K562 (cell line): ENCODE results near the gene PRKAR1B. TPM values are rescaled to one million over a fixed set of nuclear protein-coding genes. Genes with fewer than 3 reads are reported as not detected.

ENCODE experiments used
- ATAC-seq: fragments of 200-7000 bp; cut with Tn5 transposase; 3 replicates; pipeline ENCODE4 v1.9.1; 2020; ENCODE audit warnings: moderate library complexity
- BruUV-seq: library from RNA; stranded (reverse); fragments of 400-500 nt; replicated peaks from 2 replicates; lab custom pipeline; 2021; lab: Mats Ljungman, UMichigan
- CTCF ChIA-PET: fragments of 300-600 bp; formaldehyde crosslinking; extraction: SDS; loops from one replicate; lab custom pipeline; 2021; ENCODE audit warnings: low intra/inter-chr PET ratio; lab: Yijun Ruan, JAX
- POLR2A ChIA-PET: fragments of 300-600, 350-650 bp; sonication (Branson Sonifier 250); formaldehyde crosslinking; extraction: SDS; loops from one replicate; lab custom pipeline; 2021; ENCODE audit warnings: antibody characterized with exemption, inconsistent platforms; lab: Yijun Ruan, JAX
- DNase-seq, 4 experiments: peaks; one replicate each; pipeline versions ENCODE4 v3.0.0 to v3.0.0-alpha.2; 2011 to 2018; ENCODE audit warnings: low spot score in 3 of 4, mixed read lengths in 3 of 4; ENCODE audit errors: extremely low read depth in 1 of 4
- FAIRE-seq: peaks from 2 replicates; lab custom pipeline; 2011; peaks lifted over from hg19 to GRCh38; lab: Jason Lieb, UNC
- H2AFZ ChIP-seq: 2 replicates; pipeline ENCODE4 v1.6.0; 2011; ENCODE audit warnings: low read depth, low read length, control low read depth, inconsistent platforms
- H3K27ac ChIP-seq: fragments of 200-600 bp; 3 replicates; pipeline ENCODE4 v1.8.0; 2011; ENCODE audit warnings: low read depth, mild to moderate bottlenecking, control low read depth, inconsistent platforms, low read length, moderate library complexity, mixed read lengths; ENCODE audit errors: extremely low read depth
- H3K27me3 ChIP-seq, 2 experiments: fragments of 300-600 bp in 1 of 2; 2 replicates in 1 of 2; 3 replicates in 1 of 2; pipeline versions ENCODE4 v1.6.0 to v1.8.0; 2011; ENCODE audit warnings: inconsistent platforms in 2 of 2, low read length in 2 of 2, mild to moderate bottlenecking in 1 of 2, mixed read lengths in 1 of 2, moderate library complexity in 1 of 2; ENCODE audit not compliant: control insufficient read depth in 2 of 2, insufficient read depth in 2 of 2
- H3K36me3 ChIP-seq: fragments of 300-600 bp; 3 replicates; pipeline ENCODE4 v1.8.0; 2011; ENCODE audit warnings: mild to moderate bottlenecking, low read length, inconsistent platforms; ENCODE audit not compliant: control insufficient read depth, insufficient read depth
- H3K4me1 ChIP-seq, 2 experiments: fragments of 200-600 bp in 1 of 2; replicated peaks in 1 of 2; 2 replicates in 1 of 2; 3 replicates in 1 of 2; pipeline versions ENCODE4 v1.5.1 to v1.8.0; 2011; ENCODE audit warnings: inconsistent platforms in 2 of 2, low read length in 2 of 2, mild to moderate bottlenecking in 1 of 2, mixed read lengths in 1 of 2, moderate library complexity in 1 of 2; ENCODE audit not compliant: control insufficient read depth in 2 of 2, insufficient read depth in 2 of 2
- H3K4me2 ChIP-seq: 2 replicates; pipeline ENCODE4 v1.6.1; 2011; ENCODE audit warnings: low read length, control low read depth, inconsistent platforms, mixed read lengths; ENCODE audit not compliant: insufficient read depth
- H3K4me3 ChIP-seq: fragments of 200-600 bp; sonication (generic), shearing (Covaris generic); 2 replicates; pipeline ENCODE4 v1.5.1; 2016; ENCODE audit warnings: control low read depth, inconsistent platforms
- H3K79me2 ChIP-seq: fragments of 200-600 bp; 3 replicates; pipeline ENCODE4 v1.8.0; 2011; ENCODE audit warnings: low read length, inconsistent platforms; ENCODE audit not compliant: control insufficient read depth, insufficient read depth
- H3K9ac ChIP-seq, 2 experiments: 2 replicates each; pipeline versions ENCODE4 v1.6.0 to v1.6.1; 2011; ENCODE audit warnings: low read depth in 2 of 2, low read length in 2 of 2, control low read depth in 1 of 2, inconsistent platforms in 1 of 2, mild to moderate bottlenecking in 1 of 2, mixed read lengths in 1 of 2; ENCODE audit not compliant: insufficient read depth in 1 of 2
- H3K9me1 ChIP-seq: one replicate; pipeline ENCODE4 v1.6.0; 2011; ENCODE audit warnings: inconsistent platforms, mild to moderate bottlenecking, low read length, moderate library complexity; ENCODE audit not compliant: control insufficient read depth, insufficient read depth
- H3K9me3 ChIP-seq: replicated peaks from 2 replicates; pipeline ENCODE4 v1.5.1; 2011; ENCODE audit warnings: low read depth, low read length, inconsistent platforms; ENCODE audit not compliant: control insufficient read depth, insufficient read depth
- H4K20me1 ChIP-seq: replicated peaks from 2 replicates; pipeline ENCODE4 v1.6.1; 2011; ENCODE audit warnings: low read length, inconsistent platforms, mixed read lengths; ENCODE audit not compliant: control insufficient read depth, insufficient read depth
- CBX3 ChIP-seq, 2 experiments: IDR thresholded peaks; 1 replicate in 1 of 2; 2 replicates in 1 of 2; pipeline ENCODE4 v1.6.1; 2012; ENCODE audit warnings: inconsistent platforms in 2 of 2, low read length in 2 of 2, borderline replicate concordance in 1 of 2, control low read depth in 1 of 2
- CBX5 ChIP-seq: IDR thresholded peaks from 2 replicates; pipeline ENCODE4 v1.6.1; 2014; ENCODE audit warnings: low read depth, borderline replicate concordance
- FOXA1 ChIP-seq: fragments of 450-650 bp; IDR thresholded peaks from 2 replicates; pipeline ENCODE4 v1.6.1; 2016; ENCODE audit warnings: mild to moderate bottlenecking, borderline replicate concordance
- HNRNPH1 ChIP-seq: fragments of 200-400 bp; formaldehyde crosslinking; optimal IDR thresholded peaks from 2 replicates; pipeline ENCODE3; 2017; ENCODE audit warnings: low read depth, mild to moderate bottlenecking, low read length, moderate library complexity
- MEIS2 ChIP-seq: fragments of 450-650 bp; IDR thresholded peaks from 2 replicates; pipeline ENCODE4 v1.6.1; 2014; ENCODE audit warnings: mild to moderate bottlenecking; ENCODE audit not compliant: partially characterized antibody
- MTF1 ChIP-seq: fragments of 250-450 bp; sonication (Bioruptor Pico); IDR thresholded peaks from 2 replicates; pipeline ENCODE4 v1.9.0; 2021; ENCODE audit warnings: moderate library complexity, mild to moderate bottlenecking, inconsistent platforms, borderline replicate concordance
- OTX1 ChIP-seq: fragments of 450-650 bp; formaldehyde crosslinking; IDR thresholded peaks from 2 replicates; pipeline ENCODE4 v1.4.0; 2022; ENCODE audit warnings: mild to moderate bottlenecking
- PKNOX1 ChIP-seq: fragments of 450-650 bp; IDR thresholded peaks from 2 replicates; pipeline ENCODE4 v1.6.1; 2016
- TAF1 ChIP-seq: IDR thresholded peaks from 2 replicates; pipeline ENCODE4 v1.6.1; 2011; ENCODE audit warnings: mild to moderate bottlenecking, low read length, moderate library complexity; ENCODE audit not compliant: insufficient read depth, control insufficient read depth, severe bottlenecking; ENCODE audit errors: extremely low read depth
- TRIM24 ChIP-seq, 2 experiments: fragments of 450-650 bp; IDR thresholded peaks; 2 replicates each; pipeline ENCODE4 v1.6.1; 2016
- TRIM28 ChIP-seq: fragments of 450-650 bp; IDR thresholded peaks from 2 replicates; pipeline ENCODE4 v1.6.1; 2017
- XRCC3 ChIP-seq: fragments of 450-650 bp; IDR thresholded peaks from 2 replicates; pipeline ENCODE4 v1.6.1; 2017; ENCODE audit warnings: mild to moderate bottlenecking, moderate library complexity
- YY1 ChIP-seq, 3 experiments: IDR thresholded peaks; 2 replicates each; pipeline ENCODE4 v1.6.1; 2011; ENCODE audit warnings: low read length in 2 of 3, mild to moderate bottlenecking in 2 of 3, moderate library complexity in 2 of 3, borderline replicate concordance in 1 of 3, control low read depth in 1 of 3, low read depth in 1 of 3; ENCODE audit not compliant: insufficient read depth in 3 of 3, insufficient replicate concordance in 2 of 3, control insufficient read depth in 1 of 3, insufficient read length in 1 of 3; ENCODE audit errors: extremely low read depth in 1 of 3
- ZNF324 ChIP-seq: fragments of 250-450 bp; sonication (Bioruptor Pico); IDR thresholded peaks from 2 replicates; pipeline ENCODE4 v1.4.0; 2020; ENCODE audit warnings: mild to moderate bottlenecking
- ZNF75A ChIP-seq: fragments of 450-650 bp; formaldehyde crosslinking; IDR thresholded peaks from 2 replicates; pipeline ENCODE4 v1.4.0; 2020; ENCODE audit warnings: mild to moderate bottlenecking
- WGBS: fragments of 100-300 bp; shearing (Covaris generic); methylation state at CpG from one replicate; pipeline ENCODE4 v1.1.6; 2016; ENCODE audit warnings: low coverage, mixed read lengths; ENCODE audit not compliant: insufficient coverage; ENCODE audit errors: missing lambda C conversion rate; 5-methylcytosine and 5-hydroxymethylcytosine counted together
- in situ Hi-C: fragments of 300-500 bp; cut with MboI; formaldehyde crosslinking; loops from 4 replicates; pipeline ENCODE4 v1.15.0; 2018; ENCODE audit warnings: inconsistent platforms, mixed read lengths
- intact Hi-C: fragments of 100-400 bp; cut with micrococcal nuclease; formaldehyde crosslinking; loops from 2 replicates; pipeline ENCODE4 v1.14.2; 2022
- polyA plus RNA-seq, 8 experiments: library from polyadenylated mRNA; depleted of rRNA in 4 of 8; stranded (reverse) in 5 of 8; unstranded in 3 of 8; fragments of >200 nt; fragmentation: Nextera tagmentation in 2 of 8; fragmentation: Illumina TruSeq in 1 of 8; extraction: Ambion mirVana in 2 of 8; extraction: Trizol in 1 of 8; gene quantifications; 2 replicates each; pipeline versions ENCODE4 v1.2.1 to v1.2.3, GENCODE V29; 2011 to 2014; ENCODE audit warnings: inconsistent platforms in 1 of 8, missing spikeins in 1 of 8
- total RNA-seq, 7 experiments: library from RNA; depleted of rRNA in 6 of 7; stranded (reverse); fragments of >200 nt in 6 of 7; fragmentation: Illumina TruSeq in 2 of 7; extraction: Trizol in 2 of 7; gene quantifications; 2 replicates each; pipeline versions ENCODE4 v1.2.1 to v1.2.3, GENCODE V29; 2011 to 2021; ENCODE audit warnings: low replicate concordance in 1 of 7
- TF ChIP-seq, protein P1 (sequence below): fragments of 450-650 bp; IDR thresholded peaks from 2 replicates; pipeline ENCODE4 v1.6.1; 2018; ENCODE audit warnings: mild to moderate bottlenecking, low read depth; ENCODE audit not compliant: partially characterized antibody
- TF ChIP-seq, protein P2 (sequence below), 2 experiments: IDR thresholded peaks in 1 of 2; conservative IDR thresholded peaks in 1 of 2; 2 replicates each; pipeline ENCODE4 v1.6.1; 2016; ENCODE audit warnings: low read depth in 2 of 2, mild to moderate bottlenecking in 1 of 2, missing compliant biosample characterization in 1 of 2, missing genetic modification characterization in 1 of 2, moderate library complexity in 1 of 2

The PRKAR1B gene
- total and polyA plus RNA-seq, 9 of the 15 experiments (the other 6 are each of a cell fraction or from before 2014, with no cell fraction given), result 0.99 to 30.5 (median 12.7) TPM

GRCh38 chr7:734214-734613 lies 7.1 kb upstream of the PRKAR1B start:
- peaks cover 94% of the 10 kb centered on the region for H3K79me2 ChIP-seq
- DNase-seq, result peak in 1 of 4 experiments; percentile 39
- H3K4me1 ChIP-seq, result peaks cover 0 to 20% of the 10 kb centered on the region in 2 experiments; a peak in 2 of 5 replicates
- peaks cover 17% of the 10 kb centered on the region for H3K9me3 ChIP-seq
- H3K27me3 ChIP-seq, result no peaks in the 10 kb centered on the region
- no peak for FAIRE-seq
- H3K4me3 ChIP-seq, result no peak overlapping the region
- POLR2A ChIA-PET, result no interaction called here
- no peak for ATAC-seq
- H3K4me2 ChIP-seq, result no peak overlapping the region
- peaks cover 87% of the 10 kb centered on the region for H3K36me3 ChIP-seq
- H4K20me1 ChIP-seq, result no peaks in the 10 kb centered on the region
- CTCF ChIA-PET, result no interaction called here
- BruUV-seq, result no TSS peak
- H3K9ac ChIP-seq, result no peak overlapping the region
- H2AFZ ChIP-seq, result no peak overlapping the region
- H3K27ac ChIP-seq, result no peak overlapping the region
- H3K9me1 ChIP-seq, result no peaks in the 10 kb centered on the region
- in situ Hi-C loops (no loop called here), intact Hi-C loops (no loop called here)
- TF ChIP-seq MTF1 (CRISPR knock-in tag) (no peak), CBX5 (peak; percentile 88; the same call in 1 of the 2 replicates), PKNOX1 (peak; percentile 59), OTX1 (no peak), FOXA1 (no peak), TRIM28 (peak; percentile 55; the same call in 1 of the 2 replicates), CBX3 (IDR thresholded peaks at IDR 0.05; ENCODE audit: borderline replicate concordance in 1 of 2, low read length in 2 of 2) (peak in 1 of 2 experiments; percentile 99; a peak in 2 of 3 replicates), ZNF75A (CRISPR knock-in tag) (no peak), MEIS2 (peak; percentile 89), HNRNPH1 (no peak), TAF1 (no peak), ZNF324 (CRISPR knock-in tag) (peak; percentile 100), YY1 (IDR thresholded peaks at IDR 0.05; ENCODE audit: borderline replicate concordance in 1 of 3, control insufficient read depth in 1 of 3, extremely low read depth in 1 of 3, insufficient read depth in 3 of 3, insufficient read length in 1 of 3, insufficient replicate concordance in 2 of 3, low read depth in 1 of 3, low read length in 2 of 3) (no peak), XRCC3 (peak; percentile 61; the same call in 1 of the 2 replicates), TRIM24 (IDR thresholded peaks at IDR 0.05) (peak; percentile 61 to 69; a peak in 3 of 4 replicates)
- TF ChIP-seq, protein P1, sequence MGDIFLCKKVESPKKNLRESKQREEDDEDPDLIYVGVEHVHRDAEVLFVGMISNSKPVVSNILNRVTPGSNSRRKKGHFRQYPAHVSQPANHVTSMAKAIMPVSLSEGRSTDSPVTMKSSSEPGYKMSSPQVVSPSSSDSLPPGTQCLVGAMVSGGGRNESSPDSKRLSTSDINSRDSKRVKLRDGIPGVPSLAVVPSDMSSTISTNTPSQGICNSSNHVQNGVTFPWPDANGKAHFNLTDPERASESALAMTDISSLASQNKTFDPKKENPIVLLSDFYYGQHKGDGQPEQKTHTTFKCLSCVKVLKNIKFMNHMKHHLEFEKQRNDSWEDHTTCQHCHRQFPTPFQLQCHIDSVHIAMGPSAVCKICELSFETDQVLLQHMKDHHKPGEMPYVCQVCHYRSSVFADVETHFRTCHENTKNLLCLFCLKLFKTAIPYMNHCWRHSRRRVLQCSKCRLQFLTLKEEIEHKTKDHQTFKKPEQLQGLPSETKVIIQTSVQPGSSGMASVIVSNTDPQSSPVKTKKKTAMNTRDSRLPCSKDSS, result peak; percentile 59
- TF ChIP-seq, protein P2, sequence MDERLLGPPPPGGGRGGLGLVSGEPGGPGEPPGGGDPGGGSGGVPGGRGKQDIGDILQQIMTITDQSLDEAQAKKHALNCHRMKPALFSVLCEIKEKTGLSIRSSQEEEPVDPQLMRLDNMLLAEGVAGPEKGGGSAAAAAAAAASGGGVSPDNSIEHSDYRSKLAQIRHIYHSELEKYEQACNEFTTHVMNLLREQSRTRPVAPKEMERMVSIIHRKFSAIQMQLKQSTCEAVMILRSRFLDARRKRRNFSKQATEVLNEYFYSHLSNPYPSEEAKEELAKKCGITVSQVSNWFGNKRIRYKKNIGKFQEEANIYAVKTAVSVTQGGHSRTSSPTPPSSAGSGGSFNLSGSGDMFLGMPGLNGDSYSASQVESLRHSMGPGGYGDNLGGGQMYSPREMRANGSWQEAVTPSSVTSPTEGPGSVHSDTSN (CRISPR knock-in tag; IDR thresholded peaks at IDR 0.05; ENCODE audit: low read depth), result no peak
- TF ChIP-seq, protein P2 (tag; conservative IDR thresholded peaks at IDR 0.05; ENCODE audit: low read depth), result peak; percentile 84
- WGBS, result 95% methylated on average over 4 of the region's 4 CpGs
